Right cardiac atrium (tissue), 5 donors: Measurements from ENCODE around the gene SYDE2. TPM values are rescaled to one million over a fixed set of nuclear protein-coding genes. Genes with fewer than 3 reads are reported as not detected.
"Not testable (repeated sequence)": the region's sequence is repeated elsewhere in the genome, so short reads cannot be mapped to it uniquely, and the experiment has no call there.

Source experiments
- ATAC-seq, 2 donors: fragments of 200-7000 bp; cut with Tn5 transposase; one replicate each; pipeline versions ENCODE4 v1.8.0 to v1.9.1; 2020; ENCODE audit warnings: moderate library complexity in 2 of 2, mild to moderate bottlenecking in 1 of 2
- DNase-seq, 3 donors: peaks; one replicate each; pipeline ENCODE4 v3.0.0-alpha.2; 2020
- H3K27ac ChIP-seq: one replicate; pipeline ENCODE4 v1.5.1; 2013; ENCODE audit warnings: mild to moderate bottlenecking, low read length, control low read depth, moderate library complexity
- H3K27me3 ChIP-seq: one replicate; pipeline ENCODE4 v1.6.1; 2013; ENCODE audit not compliant: control insufficient read depth, insufficient read depth
- H3K4me1 ChIP-seq: one replicate; pipeline ENCODE4 v1.6.1; 2013; ENCODE audit warnings: low read length; ENCODE audit not compliant: control insufficient read depth, insufficient read depth
- H3K4me3 ChIP-seq: one replicate; pipeline ENCODE4 v1.5.1; 2013; ENCODE audit warnings: low read length, control low read depth
- H3K9me3 ChIP-seq: one replicate; pipeline ENCODE4 v1.6.1; 2013; ENCODE audit warnings: low read length; ENCODE audit not compliant: control insufficient read depth
- WGBS: extraction: QIAGEN DNeasy Blood & Tissue Kit; methylation state at CpG from one replicate; pipeline ENCODE4 v1.1.7; 2013; 5-methylcytosine and 5-hydroxymethylcytosine counted together
- intact Hi-C, 4 donors: fragments of 100-400 bp; cut with DNase I; formaldehyde crosslinking; loops; one replicate each; pipeline versions ENCODE4 v1.11.0 to v1.14.0; 2022 to 2023
- long read RNA-seq, 4 donors: library from polyadenylated mRNA; unstranded; transcript quantifications; one replicate each; pipeline ENCODE4 v2.0.0, GENCODE V29; 2020 to 2021
- polyA plus RNA-seq: library from polyadenylated mRNA; stranded (reverse); fragments of 200-250 nt; gene quantifications from one replicate; pipeline ENCODE4 v1.2.3, GENCODE V29; 2013
- total RNA-seq, 4 donors: library from RNA; stranded (reverse); fragmentation: NEBNext Ultra II Directional; extraction: Animal tissue kit (Norgen Biotek cat#: 25700); gene quantifications; one replicate each; pipeline ENCODE4 v1.2.1, GENCODE V29; 2021
- donor health status: healthy with polysubstance abuse.
- donor health status: DM: no; HTN: yes; CAD: no.
- donor health status: DM: no; HTN: no; CAD: no.
- donor health status: DM: no; HTN: yes; CAD: no; lungs with severe emphysema.
- donor health status: DM: yes; HTN: yes; CAD: no.

SYDE2 gene
- 10 to 100 TPM; 14.9 to 19.6 (median 15.6) TPM for total RNA-seq
- polyA plus RNA-seq: 2.8 TPM
- long read RNA-seq, donor 1, full-length matches to known transcripts: 27 of 36 reads
- long read RNA-seq, donor 1, partial matches to known transcripts: 4 of 36 reads
- long read RNA-seq, donor 1, other reads (novel, unspliced or antisense): 5 of 36 reads
- long read RNA-seq, donor 2, transcript SYDE2-201 (3 exons, 3,000 nt): major isoform, 5 of 11 reads
- long read RNA-seq, donor 2, partial matches to known transcripts: 0 of 11 reads
- long read RNA-seq, donor 2, other reads (novel, unspliced or antisense): 6 of 11 reads
- long read RNA-seq, donor 3, partial matches to known transcripts: 2 of 6 reads
- long read RNA-seq, donor 3, other reads (novel, unspliced or antisense): 3 of 6 reads
- long read RNA-seq, donor 4, partial matches to known transcripts: 1 of 4 reads
- long read RNA-seq, donor 4, other reads (novel, unspliced or antisense): 2 of 4 reads

GRCh38 chr1:85200463-85201339, at the start of gene SYDE2:
Gene SYDE2, minus strand, starts transcription at chr1:85201016. Its CDS starts 20 bp downstream, at chr1:85200996.
- ATAC-seq (peak; percentile 95 to 96), DNase-seq (peak; percentile 75 to 90 (median 88))
- H3K4me1 ChIP-seq: peaks cover under 1% of the 10 kb centered on the region
- peak within 1 kb of the TSS; percentile 88 for H3K27ac ChIP-seq
- H3K27me3 ChIP-seq: no peaks in the 10 kb centered on the region
- intact Hi-C loops: no loop called here
- H3K4me3 ChIP-seq: peak within 1 kb of the TSS; percentile 80
- no peaks in the 10 kb centered on the region for H3K9me3 ChIP-seq
- WGBS: under 1% methylated on average over 99 of the region's 99 CpGs

- intact Hi-C loops: loop anchor here in 1 of 4 donors (5.0 kb wide), 1 partner anchor 142 kb away; no protein-coding TSS in a partner anchor
- not testable (repeated sequence) for H3K27ac ChIP-seq, H3K4me1 ChIP-seq, H3K9me3 ChIP-seq, H3K27me3 ChIP-seq, H3K4me3 ChIP-seq, DNase-seq, ATAC-seq
- WGBS: 75% methylated on average over 3 of the region's 3 CpGs
Observed at GRCh38 chr1:85249042-85249441, 48.2 kb upstream of the SYDE2 start.

- no peak overlapping the region for H3K4me3 ChIP-seq
- ATAC-seq: no peak
- WGBS: 63% methylated on average over 1 of the region's 1 CpG
- H3K27ac ChIP-seq: no peak overlapping the region
- intact Hi-C loops: loop anchor here in 1 of 4 donors (5.0 kb wide), 1 partner anchor 139 kb away; no protein-coding TSS in a partner anchor
- H3K9me3 ChIP-seq: no peaks in the 10 kb centered on the region
- H3K27me3 ChIP-seq: no peaks in the 10 kb centered on the region
- no peak for DNase-seq
- H3K4me1 ChIP-seq: no peaks in the 10 kb centered on the region
Observed at GRCh38 chr1:85245891-85246290, 45.1 kb upstream of the SYDE2 start.

- no peaks in the 10 kb centered on the region for H3K9me3 ChIP-seq
Observed at GRCh38 chr1:85245456-85245855, 44.6 kb upstream of the SYDE2 start.

GRCh38 chr1:85244271-85245061, 43.6 kb upstream of the SYDE2 start:
- no peaks in the 10 kb centered on the region for H3K4me1 ChIP-seq
- WGBS: 48% methylated on average over 4 of the region's 4 CpGs

More at GRCh38 chr1:85245456-85245855, 44.6 kb upstream of the SYDE2 start:
- intact Hi-C loops: loop anchor here in 1 of 4 donors (5.0 kb wide), 1 partner anchor 138 kb away; no protein-coding TSS in a partner anchor
- no peaks in the 10 kb centered on the region for H3K4me1 ChIP-seq
- H3K27me3 ChIP-seq: no peaks in the 10 kb centered on the region
- no peak for DNase-seq
- H3K27ac ChIP-seq: no peak overlapping the region
- no peak overlapping the region for H3K4me3 ChIP-seq
- WGBS: 70% methylated on average over 1 of the region's 1 CpG
- no peak for ATAC-seq

GRCh38 chr1:85243372-85243771, 42.6 kb upstream of the SYDE2 start:
- ATAC-seq (no peak), DNase-seq (no peak)
- Histone ChIP-seq H3K4me1 (no peaks in the 10 kb centered on the region), H3K27ac (no peak overlapping the region), H3K27me3 (no peaks in the 10 kb centered on the region), H3K4me3 (no peak overlapping the region), H3K9me3 (no peaks in the 10 kb centered on the region)
- intact Hi-C loops: no loop called here

More at GRCh38 chr1:85244271-85245061, 43.6 kb upstream of the SYDE2 start:
- H3K27me3 ChIP-seq: no peaks in the 10 kb centered on the region
- H3K27ac ChIP-seq: no peak overlapping the region
- ATAC-seq (no peak), DNase-seq (no peak)
- intact Hi-C loops: loop anchor here in 1 of 4 donors (5.0 kb wide), 1 partner anchor 137 kb away; no protein-coding TSS in a partner anchor
- H3K4me3 ChIP-seq: no peak overlapping the region
- H3K9me3 ChIP-seq: no peaks in the 10 kb centered on the region

GRCh38 chr1:85240643-85241042, 39.8 kb upstream of the SYDE2 start:
- H3K4me1 ChIP-seq: no peaks in the 10 kb centered on the region
- H3K9me3 ChIP-seq: no peaks in the 10 kb centered on the region
- H3K4me3 ChIP-seq: no peak overlapping the region
- ATAC-seq: no peak
- intact Hi-C loops: no loop called here
- H3K27ac ChIP-seq: no peak overlapping the region
- no peaks in the 10 kb centered on the region for H3K27me3 ChIP-seq
- WGBS: 19% methylated on average over 1 of the region's 1 CpG
- no peak for DNase-seq

- H3K4me3 ChIP-seq: no peak overlapping the region
- intact Hi-C loops: no loop called here
- H3K4me1 ChIP-seq: no peaks in the 10 kb centered on the region
- H3K27ac ChIP-seq: no peak overlapping the region
- peak in 1 of 2 donors; percentile 51 for ATAC-seq
- 21% methylated on average over 1 of the region's 1 CpG for WGBS
- DNase-seq: no peak
- H3K27me3 ChIP-seq: no peaks in the 10 kb centered on the region
- no peaks in the 10 kb centered on the region for H3K9me3 ChIP-seq
Observed at GRCh38 chr1:85240174-85240601, 39.4 kb upstream of the SYDE2 start.

- no peaks in the 10 kb centered on the region for H3K4me1 ChIP-seq
- no peaks in the 10 kb centered on the region for H3K27me3 ChIP-seq
- intact Hi-C loops: no loop called here
- DNase-seq (no peak), ATAC-seq (no peak)
- 74% methylated on average over 1 of the region's 1 CpG for WGBS
- H3K27ac ChIP-seq: no peak overlapping the region
- no peak overlapping the region for H3K4me3 ChIP-seq
- no peaks in the 10 kb centered on the region for H3K9me3 ChIP-seq
Observed at GRCh38 chr1:85237613-85238012, 36.8 kb upstream of the SYDE2 start.

GRCh38 chr1:85230305-85230977, 29.6 kb upstream of the SYDE2 start:
- no peak overlapping the region for H3K27ac ChIP-seq
- no peaks in the 10 kb centered on the region for H3K4me1 ChIP-seq
- DNase-seq (no peak), ATAC-seq (peak in 1 of 2 donors; percentile 14)
- H3K27me3 ChIP-seq: no peaks in the 10 kb centered on the region
- WGBS: 80% methylated on average over 8 of the region's 8 CpGs
- intact Hi-C loops: no loop called here
- no peak overlapping the region for H3K4me3 ChIP-seq
- no peaks in the 10 kb centered on the region for H3K9me3 ChIP-seq
